IMR-90 (cell line): Measurements from ENCODE around the gene SMLR1. TPM values are rescaled to one million over a fixed set of nuclear protein-coding genes. Genes with fewer than 3 reads are reported as not detected.

Experiments used
- ATAC-seq: fragments of 200-7000 bp; cut with Tn5 transposase; 2 replicates; pipeline ENCODE4 v1.9.1; 2020; ENCODE audit warnings: low read depth, mild to moderate bottlenecking, moderate library complexity
- BruUV-seq: library from RNA; stranded (reverse); fragments of 400-500 nt; replicated peaks from 2 replicates; lab custom pipeline; 2021; lab: Mats Ljungman, UMichigan
- CTCF ChIA-PET: fragments of 300-600 bp; formaldehyde crosslinking; extraction: SDS; loops from one replicate; lab custom pipeline; 2021; ENCODE audit warnings: antibody characterized with exemption; lab: Yijun Ruan, JAX
- POLR2A ChIA-PET: fragments of 300-600 bp; sonication (Branson Sonifier 250); formaldehyde crosslinking; loops from one replicate; lab custom pipeline; 2022; ENCODE audit warnings: antibody characterized with exemption; ENCODE audit not compliant: unreplicated experiment; lab: Charles Lee
- DNase-seq: peaks from one replicate; pipeline ENCODE4 v3.0.0; 2013
- H2AFZ ChIP-seq: replicated peaks from 2 replicates; pipeline ENCODE3; 2013; ENCODE audit warnings: low read length, mild to moderate bottlenecking; ENCODE audit not compliant: poor library complexity
- H2AK5ac ChIP-seq: 2 replicates; pipeline ENCODE4 v1.6.1; 2013; ENCODE audit warnings: low read depth, low read length, inconsistent platforms
- H2AK9ac ChIP-seq: replicated peaks from 2 replicates; pipeline ENCODE3; 2013; ENCODE audit warnings: mild to moderate bottlenecking, low read depth, low read length, moderate library complexity; ENCODE audit not compliant: poor library complexity
- H2BK120ac ChIP-seq: 2 replicates; pipeline ENCODE4 v1.6.1; 2013; ENCODE audit warnings: low read depth, low read length, inconsistent platforms
- H2BK15ac ChIP-seq: 3 replicates; pipeline ENCODE4 v1.6.1; 2013; ENCODE audit warnings: low read depth, low read length, inconsistent platforms
- H2BK20ac ChIP-seq: 2 replicates; pipeline ENCODE4 v1.6.1; 2013; ENCODE audit warnings: low read depth, mild to moderate bottlenecking, inconsistent platforms, low read length, moderate library complexity
- H2BK5ac ChIP-seq: 2 replicates; pipeline ENCODE4 v1.6.1; 2013; ENCODE audit warnings: mild to moderate bottlenecking, low read depth, low read length, inconsistent platforms; ENCODE audit not compliant: poor library complexity, severe bottlenecking
- H3K14ac ChIP-seq: replicated peaks from 2 replicates; pipeline ENCODE4 v1.6.1; 2013; ENCODE audit warnings: low read depth, low read length, inconsistent platforms
- H3K18ac ChIP-seq: 2 replicates; pipeline ENCODE4 v1.6.1; 2013; ENCODE audit warnings: low read depth, low read length, control low read depth
- H3K23ac ChIP-seq: 2 replicates; pipeline ENCODE4 v1.6.1; 2013; ENCODE audit warnings: low read depth, low read length, inconsistent platforms
- H3K27ac ChIP-seq: 2 replicates; pipeline ENCODE4 v1.5.1; 2013; ENCODE audit warnings: mild to moderate bottlenecking, control low read depth, low read length; ENCODE audit not compliant: insufficient read depth
- H3K27me3 ChIP-seq: 2 replicates; pipeline ENCODE4 v1.6.1; 2013; ENCODE audit warnings: low read length; ENCODE audit not compliant: control insufficient read depth, insufficient read depth
- H3K36me3 ChIP-seq: 2 replicates; pipeline ENCODE4 v1.6.1; 2013; ENCODE audit warnings: low read length, mixed read lengths; ENCODE audit not compliant: control insufficient read depth, insufficient read depth
- H3K4ac ChIP-seq: 2 replicates; pipeline ENCODE4 v1.6.1; 2013; ENCODE audit warnings: low read depth, low read length, inconsistent platforms
- H3K4me1 ChIP-seq: 2 replicates; pipeline ENCODE4 v1.6.1; 2013; ENCODE audit warnings: low read length, mixed read lengths; ENCODE audit not compliant: control insufficient read depth, insufficient read depth
- H3K4me2 ChIP-seq: 2 replicates; pipeline ENCODE4 v1.6.1; 2013; ENCODE audit warnings: low read depth, mild to moderate bottlenecking, control low read depth, low read length, moderate library complexity
- H3K4me3 ChIP-seq: 2 replicates; pipeline ENCODE4 v1.5.1; 2013; ENCODE audit warnings: low read depth, mild to moderate bottlenecking, control low read depth, low read length, moderate library complexity; ENCODE audit not compliant: insufficient read depth
- H3K56ac ChIP-seq: 2 replicates; pipeline ENCODE4 v1.6.1; 2013; ENCODE audit warnings: low read length, inconsistent platforms; ENCODE audit not compliant: insufficient read depth; ENCODE audit errors: extremely low read depth
- H3K79me1 ChIP-seq, 2 experiments: 2 replicates each; pipeline ENCODE4 v1.6.1; 2013; ENCODE audit warnings: low read length in 2 of 2, inconsistent platforms in 1 of 2, low read depth in 1 of 2
- H3K9ac ChIP-seq: 2 replicates; pipeline ENCODE4 v1.6.1; 2013; ENCODE audit warnings: low read depth, low read length, control low read depth
- H3K9me1 ChIP-seq: 2 replicates; pipeline ENCODE4 v1.6.1; 2013; ENCODE audit warnings: low read length, inconsistent platforms; ENCODE audit not compliant: insufficient read depth
- H3K9me3 ChIP-seq: 2 replicates; pipeline ENCODE4 v1.6.1; 2013; ENCODE audit warnings: low read length; ENCODE audit not compliant: control insufficient read depth, insufficient read depth
- H4K20me1 ChIP-seq: 2 replicates; pipeline ENCODE4 v1.6.1; 2013; ENCODE audit warnings: low read length, inconsistent platforms; ENCODE audit not compliant: insufficient read depth
- H4K5ac ChIP-seq: 2 replicates; pipeline ENCODE4 v1.6.1; 2013; ENCODE audit warnings: mild to moderate bottlenecking, low read depth, low read length, control low read depth
- H4K8ac ChIP-seq, 2 experiments: 2 replicates each; pipeline ENCODE4 v1.6.1; 2013; ENCODE audit warnings: low read depth in 2 of 2, low read length in 2 of 2, control low read depth in 1 of 2, inconsistent platforms in 1 of 2
- H4K91ac ChIP-seq: 2 replicates; pipeline ENCODE4 v1.6.1; 2013; ENCODE audit warnings: low read depth, low read length, inconsistent platforms; ENCODE audit not compliant: insufficient read depth
- BHLHE40 ChIP-seq: fragments of 150-350 bp; IDR thresholded peaks from 2 replicates; pipeline ENCODE4 v1.6.1; 2016; ENCODE audit warnings: mild to moderate bottlenecking, low read depth, low read length
- FOS ChIP-seq: fragments of 150-350 bp; IDR thresholded peaks from 2 replicates; pipeline ENCODE4 v1.6.1; 2016; ENCODE audit warnings: low read depth, low read length
- SMC3 ChIP-seq: fragments of 150-350 bp; IDR thresholded peaks from 2 replicates; pipeline ENCODE4 v1.6.1; 2016; ENCODE audit warnings: low read depth, mild to moderate bottlenecking, antibody characterized with exemption, low read length, moderate library complexity
- USF2 ChIP-seq: fragments of 150-350 bp; IDR thresholded peaks from 2 replicates; pipeline ENCODE4 v1.6.1; 2017; ENCODE audit warnings: mild to moderate bottlenecking, antibody characterized with exemption, low read length, low read depth
- WGBS, 2 experiments: methylation state at CpG; one replicate each; pipeline versions ENCODE4 v1.1.5 to v1.1.7; 2013; ENCODE audit warnings: missing lambda C conversion rate in 2 of 2; ENCODE audit not compliant: insufficient read length in 1 of 2; ENCODE audit errors: extremely low coverage in 2 of 2; 5-methylcytosine and 5-hydroxymethylcytosine counted together
- dilution Hi-C: fragments of 300-500 bp; cut with HindIII; formaldehyde crosslinking; loops from one replicate; pipeline ENCODE4 v1.14.3; 2018; ENCODE audit warnings: low sequenced_read_pairs; ENCODE audit not compliant: unreplicated experiment
- in situ Hi-C: fragments of 300-500 bp; cut with MboI; formaldehyde crosslinking; loops from 3 replicates; pipeline ENCODE4 v1.14.3; 2019; ENCODE audit warnings: low sequenced_read_pairs, inconsistent platforms, mixed read lengths
- intact Hi-C: fragments of 100-400 bp; cut with micrococcal nuclease; formaldehyde crosslinking; loops from 2 replicates; pipeline ENCODE4 v1.10.0; 2022
- polyA plus RNA-seq, 3 experiments: library from polyadenylated mRNA; depleted of rRNA; stranded (reverse); fragments of >200 nt; gene quantifications; 2 replicates each; pipeline ENCODE4 v1.2.3, GENCODE V29; 2012; ENCODE audit warnings: low replicate concordance in 1 of 3
- total RNA-seq: library from RNA; depleted of rRNA; stranded (reverse); fragments of >200 nt; gene quantifications from 2 replicates; pipeline ENCODE4 v1.2.3, GENCODE V29; 2012

The SMLR1 gene
- total and polyA plus RNA-seq, 2 of the 4 experiments (the other 2 are of a cell fraction), result not detected

DNA sequence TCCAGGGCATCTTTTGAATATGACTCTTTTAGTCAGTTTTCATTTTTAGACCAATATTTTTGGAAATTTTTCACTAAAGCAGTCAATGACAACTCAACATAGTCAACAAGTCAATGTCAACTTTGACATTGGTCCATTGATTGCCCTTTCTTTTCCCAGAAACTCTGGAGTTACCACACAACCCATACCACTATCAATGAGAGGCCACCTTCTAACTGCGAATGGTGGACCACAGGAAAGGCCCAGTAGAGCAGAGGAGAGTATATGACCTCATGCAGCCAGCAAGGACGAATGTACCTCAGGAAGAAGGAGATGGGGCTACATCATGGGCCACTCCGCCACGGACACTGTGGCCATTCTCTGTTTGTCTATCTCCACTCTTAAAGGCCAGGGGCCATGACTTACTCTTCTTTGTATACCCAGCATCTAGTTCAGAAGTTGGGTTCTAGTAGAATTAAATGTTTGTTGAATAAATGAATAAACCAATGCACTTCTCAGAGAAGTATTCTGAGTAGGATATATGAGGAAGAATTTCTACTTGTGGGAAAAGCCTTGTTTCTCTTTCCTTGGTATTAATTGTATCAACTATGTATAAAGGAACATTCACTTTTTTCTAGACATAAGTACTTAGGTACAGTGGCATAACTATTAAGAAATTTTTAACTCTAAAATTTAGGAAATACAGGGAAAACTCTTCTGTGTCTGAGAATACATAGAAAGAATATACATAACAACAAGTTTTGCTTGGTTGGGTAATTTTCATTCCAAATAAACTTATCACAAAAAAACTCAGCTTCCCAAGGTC, 562 bp upstream of the SMLR1 start:
- dilution Hi-C loops (no loop called here), in situ Hi-C loops (no loop called here), intact Hi-C loops (no loop called here)
- H3K36me3 ChIP-seq, result no peaks in the 10 kb centered on the region
- ATAC-seq (no peak), DNase-seq (no peak)
- no peak overlapping the region for H3K4me3 ChIP-seq
- CTCF ChIA-PET, result no interaction called here
- no CpG with 5 or more reads among the region's 4 CpGs for WGBS, 2 experiments
- no peaks in the 10 kb centered on the region for H3K4me1 ChIP-seq
- no peak overlapping the region for H4K8ac ChIP-seq
- TF ChIP-seq SMC3 (no peak), USF2 (no peak), FOS (no peak), BHLHE40 (no peak)
- H2BK120ac ChIP-seq, result no peak overlapping the region
- H2BK20ac ChIP-seq, result no peak overlapping the region
- no peak overlapping the region for H4K5ac ChIP-seq
- no peak overlapping the region for H2BK5ac ChIP-seq
- POLR2A ChIA-PET, result no interaction called here
- no peak overlapping the region for H3K4me2 ChIP-seq
- no peak overlapping the region for H2AK9ac ChIP-seq
- H4K91ac ChIP-seq, result no peak overlapping the region
- no peaks in the 10 kb centered on the region for H3K27me3 ChIP-seq
- no peak overlapping the region for H2BK15ac ChIP-seq
- no TSS peak for BruUV-seq
- H3K9me1 ChIP-seq, result no peaks in the 10 kb centered on the region
- H3K9ac ChIP-seq, result no peak overlapping the region
- no peak overlapping the region for H3K18ac ChIP-seq
- no peak overlapping the region for H3K4ac ChIP-seq
- no peaks in the 10 kb centered on the region for H3K79me1 ChIP-seq
- no peaks in the 10 kb centered on the region for H4K20me1 ChIP-seq
- H3K14ac ChIP-seq, result no peak overlapping the region
- H2AK5ac ChIP-seq, result no peak overlapping the region
- H3K56ac ChIP-seq, result no peak overlapping the region
- no peaks in the 10 kb centered on the region for H3K9me3 ChIP-seq
- no peak overlapping the region for H3K27ac ChIP-seq
- H3K23ac ChIP-seq, result no peak overlapping the region
- no peak overlapping the region for H2AFZ ChIP-seq
